Brain microvascular endothelial cell (primary cell): ENCODE data around the gene MALAT1.
"Not testable (repeated sequence)": the region's sequence is repeated elsewhere in the genome, so short reads cannot be mapped to it uniquely, and the experiment has no call there.

Source experiments
- DNase-seq: peaks from one replicate; pipeline ENCODE4 v3.0.0-alpha.2; 2020
- H3K27ac ChIP-seq: fragments of 250-450 bp; sonication (Bioruptor Pico); 2 replicates; pipeline ENCODE4 v1.5.1; 2020; ENCODE audit warnings: mild to moderate bottlenecking, moderate library complexity
- H3K27me3 ChIP-seq: fragments of 250-450 bp; sonication (Bioruptor Pico); replicated peaks from 2 replicates; pipeline ENCODE4 v1.5.1; 2020; ENCODE audit warnings: mild to moderate bottlenecking
- H3K36me3 ChIP-seq: fragments of 250-450 bp; sonication (Bioruptor Pico); replicated peaks from 2 replicates; pipeline ENCODE4 v1.5.1; 2020; ENCODE audit warnings: mild to moderate bottlenecking
- H3K4me3 ChIP-seq: 2 replicates; pipeline ENCODE4 v1.5.1; 2011; ENCODE audit warnings: low read depth, mild to moderate bottlenecking, control low read depth, low read length, moderate library complexity
- in situ Hi-C: cut with HindIII; loops from 2 replicates; pipeline ENCODE4 v1.10.0; 2017; ENCODE audit warnings: low sequenced_read_pairs, low pct_ligation_motif_present
- TF ChIP-seq, protein P1 (sequence below): IDR thresholded peaks from 2 replicates; pipeline ENCODE4 v1.5.1; 2011; ENCODE audit warnings: low read depth, mild to moderate bottlenecking, moderate library complexity, low read length, control low read depth, inconsistent platforms; ENCODE audit errors: missing control alignments

MALAT1 gene

GRCh38 chr11:65471447-65471891 lies 27.4 kb upstream of the MALAT1 start:
- peak; percentile 65 for DNase-seq
- H3K4me3 ChIP-seq, result peak overlapping the region; percentile 17
- no peaks in the 10 kb centered on the region for H3K36me3 ChIP-seq
- H3K27ac ChIP-seq, result peak overlapping the region; percentile 89
- TF ChIP-seq, protein P1, sequence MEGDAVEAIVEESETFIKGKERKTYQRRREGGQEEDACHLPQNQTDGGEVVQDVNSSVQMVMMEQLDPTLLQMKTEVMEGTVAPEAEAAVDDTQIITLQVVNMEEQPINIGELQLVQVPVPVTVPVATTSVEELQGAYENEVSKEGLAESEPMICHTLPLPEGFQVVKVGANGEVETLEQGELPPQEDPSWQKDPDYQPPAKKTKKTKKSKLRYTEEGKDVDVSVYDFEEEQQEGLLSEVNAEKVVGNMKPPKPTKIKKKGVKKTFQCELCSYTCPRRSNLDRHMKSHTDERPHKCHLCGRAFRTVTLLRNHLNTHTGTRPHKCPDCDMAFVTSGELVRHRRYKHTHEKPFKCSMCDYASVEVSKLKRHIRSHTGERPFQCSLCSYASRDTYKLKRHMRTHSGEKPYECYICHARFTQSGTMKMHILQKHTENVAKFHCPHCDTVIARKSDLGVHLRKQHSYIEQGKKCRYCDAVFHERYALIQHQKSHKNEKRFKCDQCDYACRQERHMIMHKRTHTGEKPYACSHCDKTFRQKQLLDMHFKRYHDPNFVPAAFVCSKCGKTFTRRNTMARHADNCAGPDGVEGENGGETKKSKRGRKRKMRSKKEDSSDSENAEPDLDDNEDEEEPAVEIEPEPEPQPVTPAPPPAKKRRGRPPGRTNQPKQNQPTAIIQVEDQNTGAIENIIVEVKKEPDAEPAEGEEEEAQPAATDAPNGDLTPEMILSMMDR, result peak; percentile 77
- H3K27me3 ChIP-seq, result no peaks in the 10 kb centered on the region
- in situ Hi-C loops, result no loop called here

- DNase-seq, H3K36me3 ChIP-seq, H3K4me3 ChIP-seq, H3K27me3 ChIP-seq, in situ Hi-C loops: not testable (repeated sequence)
- H3K27ac ChIP-seq, result peak overlapping the region; percentile 89
Observed at GRCh38 chr11:65472588-65473277, 26.1 kb upstream of the MALAT1 start.

DNA sequence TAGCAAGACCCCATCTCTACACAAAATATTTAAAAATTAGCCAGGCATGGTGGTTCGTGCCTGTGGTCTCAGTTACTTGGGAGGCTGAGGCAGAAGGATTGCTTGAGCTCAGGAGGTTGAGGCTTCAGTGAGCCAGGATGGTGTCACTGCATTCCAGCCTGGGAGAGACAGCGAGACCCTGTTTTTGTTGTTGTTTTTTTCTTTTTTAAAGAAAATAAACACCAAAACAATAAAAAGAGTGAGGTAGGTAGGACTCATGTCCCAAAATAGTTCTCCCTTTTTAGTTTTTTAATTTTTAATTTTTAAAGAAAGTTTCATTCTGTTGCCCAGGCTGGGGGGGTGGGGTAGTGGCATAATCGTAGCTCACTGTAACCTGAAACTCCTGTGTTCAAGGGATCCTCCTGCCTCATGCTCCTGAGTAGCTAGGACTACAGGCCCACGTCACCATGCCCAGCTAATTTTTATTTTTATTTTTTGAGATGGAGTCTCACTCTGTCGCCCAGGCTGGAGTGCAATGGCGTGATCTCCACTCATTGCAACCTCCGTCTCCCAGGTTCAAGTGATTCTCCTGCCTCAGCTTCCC lies 25.5 kb upstream of the MALAT1 start:
- no peaks in the 10 kb centered on the region for H3K36me3 ChIP-seq
- peak overlapping the region; percentile 89 for H3K27ac ChIP-seq
- no peak overlapping the region for H3K4me3 ChIP-seq
- in situ Hi-C loops, result no loop called here
- TF ChIP-seq, protein P1, result no peak
- H3K27me3 ChIP-seq, result no peaks in the 10 kb centered on the region
- DNase-seq, result no peak

DNA sequence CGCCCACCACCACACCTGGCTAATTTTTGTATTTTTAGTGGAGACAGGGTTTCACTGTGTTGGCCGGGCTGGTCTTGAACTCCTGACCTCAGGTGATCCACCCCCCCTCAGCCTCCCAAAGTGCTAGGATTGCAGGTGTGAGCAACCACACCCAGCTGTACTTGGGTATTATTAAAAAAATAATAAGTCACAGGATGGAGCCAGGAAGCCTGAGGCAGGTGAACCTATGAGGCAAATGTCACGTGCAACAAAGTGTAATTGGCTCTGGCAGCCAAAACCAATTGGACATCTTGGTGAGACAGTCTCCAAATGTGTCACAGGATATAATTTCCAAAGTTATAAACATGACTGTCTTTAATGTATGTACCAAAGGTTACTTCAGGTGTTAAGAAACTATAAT lies 24.0 kb upstream of the MALAT1 start:
- TF ChIP-seq, protein P1, result no peak
- Histone ChIP-seq H3K4me3 (no peak overlapping the region), H3K27ac (no peak overlapping the region), H3K36me3 (no peaks in the 10 kb centered on the region), H3K27me3 (no peaks in the 10 kb centered on the region)
- no peak for DNase-seq
- in situ Hi-C loops, result no loop called here

GRCh38 chr11:65476632-65477148 lies 22.2 kb upstream of the MALAT1 start:
- TF ChIP-seq, protein P1, result no peak
- Histone ChIP-seq H3K27ac (peak overlapping the region; percentile 100), H3K4me3 (peak overlapping the region; percentile 67), H3K36me3 (no peaks in the 10 kb centered on the region), H3K27me3 (no peaks in the 10 kb centered on the region)
- DNase-seq, result no peak
- in situ Hi-C loops, result no loop called here

GRCh38 chr11:65477149-65477965 lies 21.5 kb upstream of the MALAT1 start:
- Histone ChIP-seq H3K4me3 (peak overlapping the region; percentile 67), H3K27ac (peak overlapping the region; percentile 100), H3K27me3 (no peaks in the 10 kb centered on the region), H3K36me3 (no peaks in the 10 kb centered on the region)
- TF ChIP-seq, protein P1, result no peak
- in situ Hi-C loops, result no loop called here
- DNase-seq, result peak; percentile 92
